K562 (cell line): ENCODE data around the gene PARD3B. TPM values are rescaled to one million over a fixed set of nuclear protein-coding genes. Genes with fewer than 3 reads are reported as not detected.

Source experiments
- ATAC-seq: fragments of 200-7000 bp; cut with Tn5 transposase; 3 replicates; pipeline ENCODE4 v1.9.1; 2020; ENCODE audit warnings: moderate library complexity
- BruUV-seq: library from RNA; stranded (reverse); fragments of 400-500 nt; replicated peaks from 2 replicates; lab custom pipeline; 2021; lab: Mats Ljungman, UMichigan
- CTCF ChIA-PET: fragments of 300-600 bp; formaldehyde crosslinking; extraction: SDS; loops from one replicate; lab custom pipeline; 2021; ENCODE audit warnings: low intra/inter-chr PET ratio; lab: Yijun Ruan, JAX
- POLR2A ChIA-PET: fragments of 300-600, 350-650 bp; sonication (Branson Sonifier 250); formaldehyde crosslinking; extraction: SDS; loops from one replicate; lab custom pipeline; 2021; ENCODE audit warnings: antibody characterized with exemption, inconsistent platforms; lab: Yijun Ruan, JAX
- DNase-seq, 4 experiments: peaks; one replicate each; pipeline versions ENCODE4 v3.0.0 to v3.0.0-alpha.2; 2011 to 2018; ENCODE audit warnings: low spot score in 3 of 4, mixed read lengths in 3 of 4; ENCODE audit errors: extremely low read depth in 1 of 4
- FAIRE-seq: peaks from 2 replicates; lab custom pipeline; 2011; peaks lifted over from hg19 to GRCh38; lab: Jason Lieb, UNC
- H2AFZ ChIP-seq: 2 replicates; pipeline ENCODE4 v1.6.0; 2011; ENCODE audit warnings: low read depth, low read length, control low read depth, inconsistent platforms
- H3K27ac ChIP-seq: fragments of 200-600 bp; 3 replicates; pipeline ENCODE4 v1.8.0; 2011; ENCODE audit warnings: low read depth, mild to moderate bottlenecking, control low read depth, inconsistent platforms, low read length, moderate library complexity, mixed read lengths; ENCODE audit errors: extremely low read depth
- H3K27me3 ChIP-seq, 2 experiments: fragments of 300-600 bp in 1 of 2; 2 replicates in 1 of 2; 3 replicates in 1 of 2; pipeline versions ENCODE4 v1.6.0 to v1.8.0; 2011; ENCODE audit warnings: inconsistent platforms in 2 of 2, low read length in 2 of 2, mild to moderate bottlenecking in 1 of 2, mixed read lengths in 1 of 2, moderate library complexity in 1 of 2; ENCODE audit not compliant: control insufficient read depth in 2 of 2, insufficient read depth in 2 of 2
- H3K36me3 ChIP-seq: fragments of 300-600 bp; 3 replicates; pipeline ENCODE4 v1.8.0; 2011; ENCODE audit warnings: mild to moderate bottlenecking, low read length, inconsistent platforms; ENCODE audit not compliant: control insufficient read depth, insufficient read depth
- H3K4me1 ChIP-seq, 2 experiments: fragments of 200-600 bp in 1 of 2; replicated peaks in 1 of 2; 2 replicates in 1 of 2; 3 replicates in 1 of 2; pipeline versions ENCODE4 v1.5.1 to v1.8.0; 2011; ENCODE audit warnings: inconsistent platforms in 2 of 2, low read length in 2 of 2, mild to moderate bottlenecking in 1 of 2, mixed read lengths in 1 of 2, moderate library complexity in 1 of 2; ENCODE audit not compliant: control insufficient read depth in 2 of 2, insufficient read depth in 2 of 2
- H3K4me2 ChIP-seq: 2 replicates; pipeline ENCODE4 v1.6.1; 2011; ENCODE audit warnings: low read length, control low read depth, inconsistent platforms, mixed read lengths; ENCODE audit not compliant: insufficient read depth
- H3K4me3 ChIP-seq: fragments of 200-600 bp; sonication (generic), shearing (Covaris generic); 2 replicates; pipeline ENCODE4 v1.5.1; 2016; ENCODE audit warnings: control low read depth, inconsistent platforms
- H3K79me2 ChIP-seq: fragments of 200-600 bp; 3 replicates; pipeline ENCODE4 v1.8.0; 2011; ENCODE audit warnings: low read length, inconsistent platforms; ENCODE audit not compliant: control insufficient read depth, insufficient read depth
- H3K9ac ChIP-seq, 2 experiments: 2 replicates each; pipeline versions ENCODE4 v1.6.0 to v1.6.1; 2011; ENCODE audit warnings: low read depth in 2 of 2, low read length in 2 of 2, control low read depth in 1 of 2, inconsistent platforms in 1 of 2, mild to moderate bottlenecking in 1 of 2, mixed read lengths in 1 of 2; ENCODE audit not compliant: insufficient read depth in 1 of 2
- H3K9me1 ChIP-seq: one replicate; pipeline ENCODE4 v1.6.0; 2011; ENCODE audit warnings: inconsistent platforms, mild to moderate bottlenecking, low read length, moderate library complexity; ENCODE audit not compliant: control insufficient read depth, insufficient read depth
- H3K9me3 ChIP-seq: replicated peaks from 2 replicates; pipeline ENCODE4 v1.5.1; 2011; ENCODE audit warnings: low read depth, low read length, inconsistent platforms; ENCODE audit not compliant: control insufficient read depth, insufficient read depth
- H4K20me1 ChIP-seq: replicated peaks from 2 replicates; pipeline ENCODE4 v1.6.1; 2011; ENCODE audit warnings: low read length, inconsistent platforms, mixed read lengths; ENCODE audit not compliant: control insufficient read depth, insufficient read depth
- BCL6 ChIP-seq: fragments of 250-450 bp; sonication (Bioruptor Pico); IDR thresholded peaks from 2 replicates; pipeline ENCODE4 v1.4.0; 2020
- DPF2 ChIP-seq: fragments of 450-650 bp; IDR thresholded peaks from 2 replicates; pipeline ENCODE4 v1.6.1; 2016
- IFI16 ChIP-seq: fragments of 250-450 bp; sonication (Bioruptor Pico); IDR thresholded peaks from 2 replicates; pipeline ENCODE4 v2.1.2; 2022; ENCODE audit warnings: mild to moderate bottlenecking, inconsistent platforms
- SMAD4 ChIP-seq: fragments of 250-450 bp; sonication (Bioruptor Pico); conservative IDR thresholded peaks from 2 replicates; pipeline ENCODE4 v1.8.0; 2021; ENCODE audit warnings: inconsistent platforms, mild to moderate bottlenecking, moderate library complexity
- SRSF1 ChIP-seq: fragments of 200-400 bp; formaldehyde crosslinking; IDR thresholded peaks from 2 replicates; pipeline ENCODE4 v1.6.1; 2017; ENCODE audit warnings: mild to moderate bottlenecking, low read depth, low read length, moderate library complexity
- TBL1XR1 ChIP-seq, 2 experiments: IDR thresholded peaks; 2 replicates each; pipeline ENCODE4 v1.6.1; 2012; ENCODE audit warnings: improper control_type of control experiment in 2 of 2, low read length in 2 of 2, mild to moderate bottlenecking in 1 of 2
- TRIM25 ChIP-seq: fragments of 450-650 bp; IDR thresholded peaks from 2 replicates; pipeline ENCODE4 v1.7.0; 2016; ENCODE audit warnings: borderline replicate concordance
- ZBTB7A ChIP-seq: IDR thresholded peaks from 2 replicates; pipeline ENCODE4 v1.6.1; 2011; ENCODE audit warnings: low read depth, mild to moderate bottlenecking, low read length, moderate library complexity, borderline replicate concordance; ENCODE audit not compliant: control insufficient read depth
- ZNF23 ChIP-seq: fragments of 250-450 bp; sonication (Bioruptor Pico); IDR thresholded peaks from 2 replicates; pipeline ENCODE4 v1.4.0; 2020; ENCODE audit warnings: mild to moderate bottlenecking
- ZNF589 ChIP-seq: fragments of 200-800 bp; sonication (Bioruptor generic); IDR thresholded peaks from 2 replicates; pipeline ENCODE4 v1.6.1; 2016; ENCODE audit warnings: low read depth, missing genetic modification characterization, missing compliant biosample characterization
- ZNF644 ChIP-seq: fragments of 200-800 bp; sonication (Bioruptor generic); IDR thresholded peaks from 2 replicates; pipeline ENCODE4 v1.6.1; 2016; ENCODE audit warnings: low read depth, missing genetic modification characterization, missing compliant biosample characterization
- WGBS: fragments of 100-300 bp; shearing (Covaris generic); methylation state at CpG from one replicate; pipeline ENCODE4 v1.1.6; 2016; ENCODE audit warnings: low coverage, mixed read lengths; ENCODE audit not compliant: insufficient coverage; ENCODE audit errors: missing lambda C conversion rate; 5-methylcytosine and 5-hydroxymethylcytosine counted together
- in situ Hi-C: fragments of 300-500 bp; cut with MboI; formaldehyde crosslinking; loops from 4 replicates; pipeline ENCODE4 v1.15.0; 2018; ENCODE audit warnings: inconsistent platforms, mixed read lengths
- intact Hi-C: fragments of 100-400 bp; cut with micrococcal nuclease; formaldehyde crosslinking; loops from 2 replicates; pipeline ENCODE4 v1.14.2; 2022
- polyA plus RNA-seq, 8 experiments: library from polyadenylated mRNA; depleted of rRNA in 4 of 8; stranded (reverse) in 5 of 8; unstranded in 3 of 8; fragments of >200 nt; fragmentation: Nextera tagmentation in 2 of 8; fragmentation: Illumina TruSeq in 1 of 8; extraction: Ambion mirVana in 2 of 8; extraction: Trizol in 1 of 8; gene quantifications; 2 replicates each; pipeline versions ENCODE4 v1.2.1 to v1.2.3, GENCODE V29; 2011 to 2014; ENCODE audit warnings: inconsistent platforms in 1 of 8, missing spikeins in 1 of 8
- total RNA-seq, 7 experiments: library from RNA; depleted of rRNA in 6 of 7; stranded (reverse); fragments of >200 nt in 6 of 7; fragmentation: Illumina TruSeq in 2 of 7; extraction: Trizol in 2 of 7; gene quantifications; 2 replicates each; pipeline versions ENCODE4 v1.2.1 to v1.2.3, GENCODE V29; 2011 to 2021; ENCODE audit warnings: low replicate concordance in 1 of 7
- TF ChIP-seq, protein P1 (sequence below): fragments of 250-450 bp; sonication (Bioruptor Pico); IDR thresholded peaks from 2 replicates; pipeline ENCODE4 v1.5.0; 2022; ENCODE audit warnings: mild to moderate bottlenecking
- TF ChIP-seq, protein P2 (sequence below): sonication (generic); formaldehyde crosslinking; IDR thresholded peaks from 2 replicates; pipeline ENCODE4 v1.8.0; 2022; ENCODE audit warnings: mild to moderate bottlenecking, low read depth, missing genetic modification reagents
- TF ChIP-seq, protein P3 (sequence below): sonication (generic); formaldehyde crosslinking; IDR thresholded peaks from 2 replicates; pipeline ENCODE4 v1.8.0; 2022; ENCODE audit warnings: mild to moderate bottlenecking, missing genetic modification reagents
- TF ChIP-seq, protein P4 (sequence below): fragments of 450-650 bp; IDR thresholded peaks from 2 replicates; pipeline ENCODE4 v1.6.1; 2016; ENCODE audit warnings: mild to moderate bottlenecking

The PARD3B gene
- total and polyA plus RNA-seq, 9 of the 15 experiments (the other 6 are each of a cell fraction or from before 2014, with no cell fraction given), result 0.15 to 3.0 (median 1.1) TPM

GRCh38 chr2:204748286-204748685 lies 203.0 kb downstream of the PARD3B start:
- Histone ChIP-seq H3K27ac (no peak overlapping the region), H3K36me3 (no peaks in the 10 kb centered on the region), H3K9me1 (no peaks in the 10 kb centered on the region), H3K4me1 (no peaks in the 10 kb centered on the region), H4K20me1 (no peaks in the 10 kb centered on the region), H2AFZ (no peak overlapping the region), H3K27me3 (no peaks in the 10 kb centered on the region), H3K4me3 (no peak overlapping the region), H3K9ac (no peak overlapping the region), H3K4me2 (no peak overlapping the region), H3K79me2 (no peaks in the 10 kb centered on the region), H3K9me3 (no peaks in the 10 kb centered on the region)
- CTCF ChIA-PET, result no interaction called here
- 0% methylated on average over 1 of the region's 2 CpGs for WGBS
- DNase-seq (no peak), ATAC-seq (no peak), FAIRE-seq (no peak)
- intact Hi-C loops, result no loop called here
- BruUV-seq, result no TSS peak
- in situ Hi-C loops, result no loop called here
- POLR2A ChIA-PET, result no interaction called here
- TF ChIP-seq, protein P1, sequence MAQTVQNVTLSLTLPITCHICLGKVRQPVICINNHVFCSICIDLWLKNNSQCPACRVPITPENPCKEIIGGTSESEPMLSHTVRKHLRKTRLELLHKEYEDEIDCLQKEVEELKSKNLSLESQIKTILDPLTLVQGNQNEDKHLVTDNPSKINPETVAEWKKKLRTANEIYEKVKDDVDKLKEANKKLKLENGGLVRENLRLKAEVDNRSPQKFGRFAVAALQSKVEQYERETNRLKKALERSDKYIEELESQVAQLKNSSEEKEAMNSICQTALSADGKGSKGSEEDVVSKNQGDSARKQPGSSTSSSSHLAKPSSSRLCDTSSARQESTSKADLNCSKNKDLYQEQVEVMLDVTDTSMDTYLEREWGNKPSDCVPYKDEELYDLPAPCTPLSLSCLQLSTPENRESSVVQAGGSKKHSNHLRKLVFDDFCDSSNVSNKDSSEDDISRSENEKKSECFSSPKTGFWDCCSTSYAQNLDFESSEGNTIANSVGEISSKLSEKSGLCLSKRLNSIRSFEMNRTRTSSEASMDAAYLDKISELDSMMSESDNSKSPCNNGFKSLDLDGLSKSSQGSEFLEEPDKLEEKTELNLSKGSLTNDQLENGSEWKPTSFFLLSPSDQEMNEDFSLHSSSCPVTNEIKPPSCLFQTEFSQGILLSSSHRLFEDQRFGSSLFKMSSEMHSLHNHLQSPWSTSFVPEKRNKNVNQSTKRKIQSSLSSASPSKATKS, result no peak
- TF ChIP-seq BCL6 (CRISPR knock-in tag) (no peak), TRIM25 (no peak), ZNF644 (no peak), SRSF1 (no peak), TBL1XR1 (IDR thresholded peaks at IDR 0.05; ENCODE audit: low read length in 2 of 2) (no peak), ZNF23 (CRISPR knock-in tag) (no peak), DPF2 (no peak), SMAD4 (CRISPR knock-in tag) (no peak), ZNF589 (CRISPR knock-in tag) (no peak), ZBTB7A (no peak), IFI16 (CRISPR knock-in tag) (no peak)
- TF ChIP-seq, protein P2, sequence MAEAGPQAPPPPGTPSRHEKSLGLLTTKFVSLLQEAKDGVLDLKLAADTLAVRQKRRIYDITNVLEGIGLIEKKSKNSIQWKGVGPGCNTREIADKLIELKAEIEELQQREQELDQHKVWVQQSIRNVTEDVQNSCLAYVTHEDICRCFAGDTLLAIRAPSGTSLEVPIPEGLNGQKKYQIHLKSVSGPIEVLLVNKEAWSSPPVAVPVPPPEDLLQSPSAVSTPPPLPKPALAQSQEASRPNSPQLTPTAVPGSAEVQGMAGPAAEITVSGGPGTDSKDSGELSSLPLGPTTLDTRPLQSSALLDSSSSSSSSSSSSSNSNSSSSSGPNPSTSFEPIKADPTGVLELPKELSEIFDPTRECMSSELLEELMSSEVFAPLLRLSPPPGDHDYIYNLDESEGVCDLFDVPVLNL, result no peak
- TF ChIP-seq, protein P3, sequence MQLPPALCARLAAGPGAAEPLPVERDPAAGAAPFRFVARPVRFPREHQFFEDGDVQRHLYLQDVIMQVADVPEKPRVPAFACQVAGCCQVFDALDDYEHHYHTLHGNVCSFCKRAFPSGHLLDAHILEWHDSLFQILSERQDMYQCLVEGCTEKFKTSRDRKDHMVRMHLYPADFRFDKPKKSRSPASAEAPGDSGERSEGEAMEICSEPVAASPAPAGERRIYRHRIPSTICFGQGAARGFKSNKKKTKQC (CRISPR knock-in tag), result no peak
- TF ChIP-seq, protein P4, sequence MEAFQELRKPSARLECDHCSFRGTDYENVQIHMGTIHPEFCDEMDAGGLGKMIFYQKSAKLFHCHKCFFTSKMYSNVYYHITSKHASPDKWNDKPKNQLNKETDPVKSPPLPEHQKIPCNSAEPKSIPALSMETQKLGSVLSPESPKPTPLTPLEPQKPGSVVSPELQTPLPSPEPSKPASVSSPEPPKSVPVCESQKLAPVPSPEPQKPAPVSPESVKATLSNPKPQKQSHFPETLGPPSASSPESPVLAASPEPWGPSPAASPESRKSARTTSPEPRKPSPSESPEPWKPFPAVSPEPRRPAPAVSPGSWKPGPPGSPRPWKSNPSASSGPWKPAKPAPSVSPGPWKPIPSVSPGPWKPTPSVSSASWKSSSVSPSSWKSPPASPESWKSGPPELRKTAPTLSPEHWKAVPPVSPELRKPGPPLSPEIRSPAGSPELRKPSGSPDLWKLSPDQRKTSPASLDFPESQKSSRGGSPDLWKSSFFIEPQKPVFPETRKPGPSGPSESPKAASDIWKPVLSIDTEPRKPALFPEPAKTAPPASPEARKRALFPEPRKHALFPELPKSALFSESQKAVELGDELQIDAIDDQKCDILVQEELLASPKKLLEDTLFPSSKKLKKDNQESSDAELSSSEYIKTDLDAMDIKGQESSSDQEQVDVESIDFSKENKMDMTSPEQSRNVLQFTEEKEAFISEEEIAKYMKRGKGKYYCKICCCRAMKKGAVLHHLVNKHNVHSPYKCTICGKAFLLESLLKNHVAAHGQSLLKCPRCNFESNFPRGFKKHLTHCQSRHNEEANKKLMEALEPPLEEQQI, result no peak
